NCI-H146 (cell line): Measurements from ENCODE around the gene ZNF804B.
"Not testable (repeated sequence)": the region's sequence is repeated elsewhere in the genome, so short reads cannot be mapped to it uniquely, and the experiment has no call there.

Source experiments
- DNase-seq: peaks from one replicate; lab custom pipeline; 2025; lab: John Stamatoyannopoulos, UW

Gene ZNF804B

DNA sequence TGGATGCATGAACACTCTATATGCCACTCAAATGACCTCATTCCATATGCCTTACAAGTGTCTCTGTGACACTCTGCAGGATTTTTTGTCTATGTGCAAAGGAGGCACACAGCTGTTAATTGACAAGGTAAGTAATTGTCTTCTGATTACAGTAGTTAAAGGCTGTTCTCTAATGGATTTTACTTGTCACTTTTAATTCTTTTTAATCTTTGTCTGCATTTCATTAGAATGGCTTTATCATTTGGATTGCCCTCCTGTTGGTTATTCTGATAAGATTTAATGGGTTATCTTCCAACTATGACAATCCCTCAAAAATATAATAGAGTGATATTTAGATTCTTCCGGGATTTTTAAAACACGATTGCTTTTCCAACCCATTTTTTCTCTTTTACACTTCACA is 326.1 kb downstream of the ZNF804B start:
- DNase-seq, result no peak

DNA sequence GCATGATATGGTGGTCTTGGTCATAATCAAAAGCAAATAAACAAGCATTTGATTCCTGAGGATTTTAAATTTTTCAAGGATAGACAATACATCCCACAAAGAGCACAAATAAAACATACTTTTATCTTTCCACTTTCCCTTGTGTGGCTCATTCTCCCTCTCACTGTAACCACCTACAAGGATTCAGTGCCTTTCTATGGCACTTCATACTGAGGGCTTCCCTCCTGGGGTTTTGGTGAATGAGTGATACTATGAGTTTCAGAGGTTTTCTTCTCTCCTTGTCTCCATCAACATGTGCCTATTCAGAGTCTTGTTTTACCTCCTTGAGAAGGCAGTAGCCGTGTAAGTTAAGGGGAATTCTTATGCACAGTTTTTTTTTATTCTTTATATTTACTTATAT is 332.1 kb downstream of the ZNF804B start:
- DNase-seq, result no peak

DNA sequence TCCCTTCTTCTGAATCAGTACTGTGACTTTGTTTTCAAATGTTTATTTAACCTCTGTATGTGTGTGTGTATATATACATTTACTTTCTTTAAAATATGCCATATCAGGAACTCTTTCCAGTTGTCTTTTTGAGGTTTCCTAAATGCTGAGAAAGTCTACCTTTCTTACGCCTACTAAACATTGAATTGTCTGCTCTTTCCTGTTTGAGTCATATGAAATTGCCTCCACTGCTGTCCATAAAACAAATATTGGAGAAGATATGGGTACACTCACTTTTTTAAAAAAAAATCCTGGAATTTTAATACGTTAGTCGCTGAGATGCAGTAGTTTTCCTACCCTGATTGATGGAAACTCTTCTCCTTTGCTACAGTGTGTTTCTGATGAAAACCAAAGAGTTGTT is 334.8 kb downstream of the ZNF804B start:
- DNase-seq, result no peak

DNA sequence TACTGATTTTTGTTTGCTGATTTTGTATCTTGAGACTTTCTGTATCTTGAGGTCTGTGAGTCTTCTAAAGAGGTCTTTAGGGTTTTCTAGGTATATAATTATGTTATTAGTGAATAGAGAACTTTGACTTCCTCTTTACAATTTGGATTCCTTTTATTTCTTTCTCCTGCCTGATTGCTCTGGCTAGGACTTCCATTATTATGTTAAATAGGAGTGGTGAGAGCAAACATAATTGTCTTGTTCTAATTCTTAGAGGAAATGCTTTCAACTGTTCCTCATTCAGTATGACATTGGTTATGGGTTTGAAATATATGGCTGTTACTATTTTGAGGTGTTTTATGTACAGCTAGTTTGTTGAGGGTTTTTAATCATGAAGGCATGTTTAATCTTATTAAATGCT is 344.1 kb downstream of the ZNF804B start:
- DNase-seq, result no peak

DNA sequence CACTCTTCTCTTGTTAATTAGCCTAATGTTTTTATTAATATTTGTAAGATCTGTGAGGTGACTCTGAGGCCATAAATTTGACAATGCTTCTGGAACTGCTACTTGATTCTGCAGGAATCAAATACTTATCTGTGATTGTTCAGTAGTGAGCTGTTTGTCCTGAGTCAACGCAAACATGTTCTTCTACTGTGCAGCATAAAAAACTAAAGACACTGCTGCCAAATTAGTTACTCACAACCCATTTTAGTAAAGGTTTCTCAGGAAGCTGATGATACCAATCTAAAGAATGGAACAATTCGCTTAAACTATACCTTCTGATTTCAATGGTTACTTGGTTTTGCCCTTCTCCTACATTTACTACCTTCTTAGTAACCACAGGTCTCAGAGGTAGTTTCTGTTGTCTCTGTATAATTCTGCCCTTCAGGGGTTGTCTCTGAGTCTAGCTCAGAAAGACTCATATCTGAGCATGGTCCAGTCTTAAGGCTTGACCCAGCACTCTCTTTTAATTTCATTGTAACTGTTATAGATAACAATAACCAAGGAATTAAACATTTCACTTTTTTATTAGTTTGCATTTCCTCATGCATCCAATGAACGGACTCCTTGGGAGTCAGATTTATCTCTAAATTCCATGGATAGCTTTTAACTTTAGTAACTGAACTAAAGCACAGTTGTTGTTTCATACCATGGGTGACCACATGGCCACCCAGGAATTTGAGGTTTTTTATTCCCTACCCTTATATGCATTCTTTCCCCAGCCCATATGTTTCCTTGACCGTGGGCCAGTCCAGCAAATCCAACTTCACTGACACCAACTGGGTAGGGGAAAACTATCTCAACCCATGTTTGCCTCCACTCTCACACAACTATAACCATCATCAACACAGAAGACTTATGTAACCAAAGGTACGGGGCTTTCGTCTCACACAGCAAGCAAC is 345.5 kb downstream of the ZNF804B start:
- DNase-seq, result no peak

DNA sequence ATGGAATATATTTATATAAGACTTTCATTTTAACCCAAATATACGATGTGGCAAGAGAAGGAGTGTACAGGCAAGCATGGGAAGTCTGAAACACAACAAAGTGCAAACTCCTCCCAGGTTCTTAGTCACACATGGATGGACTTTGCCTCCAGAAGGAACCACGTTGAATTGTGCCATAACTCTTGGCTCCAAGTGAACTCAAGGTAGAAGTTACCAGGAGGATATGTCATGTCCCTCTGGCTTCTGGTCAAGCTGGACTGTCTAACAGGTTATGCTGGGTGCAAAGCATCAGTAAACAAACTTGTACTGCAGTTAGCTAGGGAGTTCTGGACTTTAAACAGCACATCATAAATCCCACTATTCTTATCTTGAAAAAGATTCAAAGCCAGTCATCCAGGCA is 364.4 kb downstream of the ZNF804B start:
- DNase-seq, result no peak

DNA sequence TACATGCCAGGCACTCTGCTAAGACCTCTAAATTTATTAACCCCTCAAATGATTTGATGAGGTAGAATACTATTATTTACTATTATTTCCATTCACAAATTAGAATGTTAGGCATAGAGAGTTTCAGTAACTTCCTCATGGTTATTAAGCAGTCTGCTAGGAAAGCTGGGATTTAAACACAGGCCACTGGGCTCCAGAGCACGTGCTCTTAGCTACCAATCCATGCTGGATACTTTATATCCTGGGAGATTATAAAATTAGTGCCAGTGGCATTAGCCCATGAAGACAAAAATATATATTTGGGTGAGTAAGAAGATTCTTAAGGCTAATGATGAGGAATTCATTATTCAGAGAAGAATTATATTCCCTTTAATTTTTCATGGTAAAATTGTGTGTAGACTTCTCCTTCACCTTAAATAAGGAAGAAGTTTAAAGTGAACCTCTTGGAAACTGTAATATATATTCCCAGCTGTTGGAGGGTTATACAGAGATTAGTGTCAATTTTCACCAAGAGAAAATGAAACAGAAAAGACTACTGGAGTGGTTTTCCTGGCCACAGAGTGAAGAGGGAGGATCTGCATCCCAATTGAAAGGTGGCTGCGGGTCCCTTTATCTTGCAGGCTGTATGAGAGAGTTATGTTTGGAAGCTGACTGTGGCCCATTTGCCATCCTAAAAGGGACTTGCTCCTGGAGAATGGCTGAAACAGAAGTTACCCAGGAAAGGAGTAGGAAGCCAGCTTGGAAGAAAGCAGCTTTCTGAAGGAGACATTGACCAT is 370.3 kb downstream of the ZNF804B start:
- DNase-seq, result no peak

DNA sequence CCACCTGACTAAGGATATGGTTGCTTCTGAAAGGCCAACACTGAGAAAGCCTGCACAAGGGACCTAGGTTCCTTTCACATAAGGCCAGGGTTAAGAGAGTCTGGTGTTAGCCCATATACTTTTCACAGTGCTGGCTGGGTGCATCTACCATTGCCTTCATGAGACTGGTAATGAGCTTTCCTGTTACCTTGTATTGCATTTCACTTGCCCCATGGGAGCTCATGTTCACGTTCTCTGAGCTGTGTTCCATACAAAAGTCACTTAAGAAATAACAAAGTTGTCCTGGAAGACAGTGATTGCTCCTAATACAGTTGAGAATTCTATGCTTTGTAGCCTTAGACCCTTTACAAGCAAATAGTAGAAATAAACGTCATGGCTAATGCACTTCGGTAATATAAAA is 373.9 kb downstream of the ZNF804B start:
- no peak for DNase-seq

DNA sequence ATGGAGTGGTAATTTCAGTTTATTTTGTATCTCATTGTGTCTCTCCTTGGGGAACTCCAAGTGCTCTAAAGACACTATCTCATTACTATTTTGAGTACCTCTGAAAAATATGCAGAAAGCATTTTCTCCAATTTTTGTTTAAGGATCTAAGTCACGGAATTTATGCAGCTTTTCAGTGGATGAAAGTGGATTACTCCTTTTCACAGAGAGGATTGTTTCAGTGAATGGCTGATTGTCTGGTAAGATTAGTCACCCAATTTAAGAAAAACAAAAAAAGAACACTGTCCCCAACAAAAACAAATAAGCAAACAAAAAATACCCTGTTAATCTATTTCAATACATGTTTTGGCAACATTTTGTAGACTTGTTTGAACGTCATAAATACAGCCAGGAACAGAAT is 374.3 kb downstream of the ZNF804B start:
- DNase-seq, result no peak

DNA sequence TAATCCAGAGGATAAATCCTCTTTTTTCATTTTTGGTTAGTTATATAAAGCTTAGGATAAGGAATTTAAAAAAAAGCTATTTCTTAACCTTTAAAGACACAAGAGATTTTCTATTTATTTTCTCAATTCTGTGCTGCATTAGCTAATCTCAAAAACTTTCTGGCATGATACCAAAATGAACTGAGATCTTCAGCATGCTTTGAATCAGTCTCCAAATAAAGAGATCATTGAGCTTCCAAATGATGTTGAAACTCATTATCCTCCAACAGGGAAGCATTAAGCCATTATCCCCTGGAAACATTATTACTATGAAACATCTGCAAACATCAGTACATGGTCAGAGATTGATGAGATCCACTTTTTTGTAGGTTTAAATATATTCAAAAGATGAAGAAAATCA is 386.3 kb downstream of the ZNF804B start:
- DNase-seq, result no peak

DNA sequence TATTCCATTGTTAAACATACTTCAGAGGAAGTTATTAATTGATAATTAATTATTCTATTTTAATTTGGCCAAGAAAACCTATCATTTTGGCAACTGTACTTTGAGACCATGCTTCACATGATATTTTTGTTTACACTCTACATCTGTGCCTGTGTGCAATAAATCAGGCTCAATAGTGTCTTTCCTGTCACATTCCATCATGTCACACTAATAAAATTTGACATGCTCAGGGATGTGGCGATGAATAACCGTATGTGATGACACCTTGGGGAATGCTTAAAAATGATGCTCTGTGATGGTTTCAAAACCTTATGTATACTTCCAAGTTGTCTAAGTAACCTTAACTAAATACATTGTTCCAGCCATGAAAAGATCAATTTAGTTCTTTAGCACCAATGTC is 400.6 kb downstream of the ZNF804B start:
- no peak for DNase-seq

DNA sequence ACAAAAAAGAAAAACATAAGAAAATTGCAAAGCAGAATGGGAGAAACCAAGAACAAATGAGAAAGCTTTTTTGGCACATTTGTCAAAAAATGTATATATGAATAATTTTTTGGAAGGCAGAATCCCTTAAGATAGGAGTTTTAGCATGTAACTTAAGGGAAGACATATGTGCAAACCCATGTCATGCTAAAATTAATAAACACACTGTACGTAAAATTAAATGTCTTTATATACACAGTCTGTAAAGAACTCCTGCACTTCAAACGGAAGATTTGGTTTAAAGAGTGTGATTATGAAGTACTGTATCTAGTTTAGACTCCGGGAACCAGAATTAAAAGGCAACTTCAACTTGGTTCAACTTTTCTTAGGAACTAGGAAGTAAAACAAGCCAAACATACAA is 405.9 kb downstream of the ZNF804B start:
- no peak for DNase-seq

DNA sequence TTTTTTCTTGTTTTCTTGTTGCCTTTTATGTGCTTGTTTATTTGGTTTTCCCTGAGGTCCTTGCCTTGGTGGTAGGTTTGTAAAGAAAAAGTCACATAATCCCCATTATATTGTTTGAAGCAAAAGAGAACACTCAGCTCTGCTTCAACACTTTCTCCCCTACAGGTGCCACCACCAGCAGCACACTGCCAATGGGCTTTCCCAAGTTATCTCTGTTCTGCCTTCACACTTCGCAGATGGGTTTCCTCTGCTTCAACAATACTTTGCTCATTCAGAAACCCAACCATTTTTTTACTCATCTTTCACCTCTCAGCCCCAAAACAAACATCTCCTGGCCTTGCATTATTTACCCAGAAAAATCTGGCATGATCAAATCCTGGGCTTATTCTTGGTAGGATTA is 411.1 kb downstream of the ZNF804B start:
- no peak for DNase-seq

DNA sequence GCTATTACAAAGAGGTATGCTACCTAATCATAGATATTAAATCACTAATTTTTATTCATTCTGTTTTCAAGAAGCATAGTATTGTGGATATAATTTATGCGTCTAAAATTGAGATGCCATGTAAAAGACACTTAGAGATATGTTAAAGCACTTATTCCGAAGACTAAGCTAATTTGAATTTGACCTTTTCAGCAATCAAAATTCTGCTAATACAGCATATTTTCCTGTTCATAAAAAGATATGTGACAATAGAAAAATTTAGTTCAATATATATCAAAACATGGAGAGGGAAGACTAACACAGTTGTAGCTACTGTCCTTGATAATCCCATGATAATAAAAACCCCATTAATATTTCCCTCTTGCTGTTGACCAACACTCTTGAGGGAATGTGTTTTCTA is 422.6 kb downstream of the ZNF804B start:
- no peak for DNase-seq

DNA sequence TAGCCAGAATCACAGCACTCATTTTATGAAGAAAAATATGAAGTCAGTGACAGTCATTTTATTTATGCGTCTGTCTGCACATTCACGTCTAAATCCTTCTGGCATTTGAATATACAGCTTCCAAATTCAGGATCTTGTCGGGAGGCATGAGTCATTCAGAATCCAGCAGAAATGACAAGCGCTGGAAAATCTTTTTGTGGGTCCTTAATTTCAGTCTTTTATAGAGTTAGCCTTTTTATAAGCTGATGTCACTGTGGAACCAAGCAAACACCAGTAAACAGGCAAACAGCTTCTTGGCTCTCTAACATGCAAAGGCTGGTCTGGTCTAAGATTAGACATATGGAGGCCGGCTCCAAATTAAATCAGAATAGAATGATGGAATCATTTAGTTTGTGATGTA is 424.2 kb downstream of the ZNF804B start:
- no peak for DNase-seq

DNA sequence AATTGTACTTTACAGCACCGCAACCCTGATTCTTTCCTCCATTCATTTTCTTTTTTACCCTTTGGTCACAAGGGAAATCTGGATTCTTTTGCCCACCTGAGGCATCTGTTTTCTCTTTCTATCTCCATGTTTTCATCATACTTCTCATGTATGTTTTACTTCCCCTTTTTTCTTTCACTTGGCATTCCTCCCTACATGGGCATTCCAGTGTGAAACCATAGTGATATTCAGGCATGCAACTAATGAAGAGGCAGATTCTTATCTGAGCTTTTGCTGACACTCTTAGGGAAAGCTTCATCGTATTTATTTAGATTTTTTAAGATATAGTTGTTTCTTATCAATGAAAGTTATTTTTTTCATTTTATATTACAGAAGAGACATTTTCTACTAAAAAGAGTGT is 441.3 kb downstream of the ZNF804B start:
- DNase-seq, result no peak

DNA sequence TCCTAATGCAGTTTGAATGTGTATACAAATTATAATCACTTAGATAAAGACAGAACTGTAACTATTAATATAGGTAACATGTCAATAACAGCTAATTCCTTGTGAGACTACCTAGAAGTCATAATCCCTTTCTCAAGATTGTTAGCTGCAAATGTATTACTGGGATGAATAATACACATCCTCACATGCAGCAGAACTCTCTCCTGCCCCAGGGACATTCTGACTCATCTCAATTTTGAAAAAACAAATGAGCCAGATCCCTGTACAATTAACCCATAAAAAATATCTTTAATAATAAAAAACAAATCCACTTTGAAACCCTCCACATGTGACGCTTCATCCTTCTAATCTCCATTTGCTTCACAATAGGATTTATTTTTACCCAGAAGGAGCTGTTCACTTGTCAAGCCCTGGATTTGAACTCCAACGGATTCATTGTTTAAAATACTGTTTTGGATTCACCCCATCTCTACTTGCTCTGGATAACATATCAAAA is 464.4 kb downstream of the ZNF804B start:
- DNase-seq, result no peak

DNA sequence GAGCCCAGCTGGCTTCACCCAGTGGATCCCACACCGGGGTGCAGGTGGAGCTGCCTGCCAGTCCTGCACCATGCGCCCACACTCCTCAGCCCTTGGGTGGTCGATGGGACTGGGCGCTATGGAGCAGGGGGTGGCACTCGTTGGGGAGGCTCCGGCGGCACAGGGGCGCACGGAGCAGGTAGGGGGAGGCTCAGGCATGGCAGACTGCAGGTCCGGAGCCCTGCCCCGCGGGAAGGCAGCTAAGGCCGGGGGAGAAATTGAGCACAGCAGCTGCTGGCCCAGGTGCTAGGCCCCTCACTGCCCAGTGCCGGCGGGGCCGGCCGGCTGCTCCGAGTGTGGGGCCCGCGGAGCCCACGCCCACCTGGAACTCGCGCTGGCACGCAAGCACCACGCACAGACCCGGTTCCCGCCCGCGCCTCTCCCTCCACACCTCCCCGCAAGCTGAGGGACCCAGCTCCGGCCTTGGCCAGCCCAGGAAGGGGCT is 469.2 kb downstream of the ZNF804B start:
- DNase-seq, result not testable (repeated sequence)

DNA sequence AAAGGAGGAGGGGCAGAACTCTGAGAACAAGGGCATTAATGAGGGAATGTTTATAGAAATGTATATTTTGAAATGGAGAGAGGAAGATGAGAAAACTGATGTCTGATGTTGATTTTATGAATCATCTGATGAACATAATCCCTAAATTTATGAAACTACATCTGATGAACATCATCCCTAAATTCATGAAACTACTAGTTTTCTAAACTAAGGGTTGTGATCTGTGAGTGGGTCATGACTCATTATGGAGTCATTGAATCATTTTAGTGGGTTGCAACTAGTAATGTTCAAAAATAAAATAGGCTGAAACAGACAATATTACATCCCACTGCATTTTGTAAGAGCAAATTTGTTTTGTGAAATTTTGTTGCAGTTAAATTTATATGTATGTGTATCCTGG is 478.7 kb downstream of the ZNF804B start:
- no peak for DNase-seq

DNA sequence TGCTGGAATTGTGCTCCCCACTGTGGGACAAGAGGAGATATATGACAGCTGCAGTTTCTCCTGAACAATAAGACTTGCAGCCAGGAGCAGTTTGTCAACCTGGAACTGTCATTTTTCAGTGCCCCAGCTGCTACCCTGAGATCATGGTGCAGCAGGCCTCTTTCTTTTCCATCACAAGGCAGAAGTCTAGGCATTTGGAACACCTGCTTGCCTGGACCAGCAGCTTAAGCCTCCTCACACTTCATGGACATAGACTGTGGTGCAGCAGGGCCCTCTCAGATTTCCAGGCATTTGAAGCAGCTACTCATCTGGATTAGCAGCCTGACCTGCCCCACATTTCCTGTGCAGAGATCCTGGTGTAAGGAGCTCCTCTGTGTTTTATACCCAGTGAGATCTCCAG is 486.7 kb downstream of the ZNF804B start:
- DNase-seq, result no peak

DNA sequence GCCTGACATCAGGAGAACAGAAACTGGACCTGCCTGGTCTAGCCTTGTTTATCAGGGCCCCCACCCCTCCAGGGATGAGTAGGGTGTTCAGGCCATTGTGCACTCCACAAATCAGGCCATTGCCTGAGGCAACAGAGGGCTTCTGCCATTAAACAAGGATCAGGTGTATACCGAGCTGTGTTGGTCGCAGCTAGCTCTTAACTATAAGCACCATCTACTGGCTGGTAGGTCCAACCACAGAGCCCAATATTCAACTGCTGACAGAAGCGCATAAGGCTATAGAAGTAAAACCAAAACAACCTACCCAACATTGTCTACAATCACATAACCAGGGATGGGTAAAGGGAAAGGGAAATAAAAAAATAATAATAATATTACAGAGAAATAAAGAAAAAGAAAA is 487.7 kb downstream of the ZNF804B start:
- no peak for DNase-seq

DNA sequence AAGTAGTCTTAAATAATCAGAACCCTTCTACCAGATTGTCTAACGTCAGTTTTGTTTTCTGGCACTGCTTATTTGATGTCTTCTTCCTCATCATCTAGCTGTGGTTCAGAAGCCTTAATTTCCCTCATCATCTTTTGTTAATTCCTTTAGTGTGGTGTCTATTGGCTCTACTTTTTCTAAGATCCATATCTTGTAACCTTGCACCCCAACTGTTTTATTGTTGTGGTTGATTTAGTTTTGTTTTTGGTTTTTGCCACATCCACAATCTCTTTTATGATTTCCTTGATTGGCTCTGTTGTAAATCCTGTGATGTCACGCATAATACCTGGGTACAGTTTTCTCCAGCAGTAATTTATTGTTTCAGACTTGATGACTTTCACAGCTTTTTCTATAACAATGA is 499.6 kb downstream of the ZNF804B start:
- DNase-seq, result no peak

DNA sequence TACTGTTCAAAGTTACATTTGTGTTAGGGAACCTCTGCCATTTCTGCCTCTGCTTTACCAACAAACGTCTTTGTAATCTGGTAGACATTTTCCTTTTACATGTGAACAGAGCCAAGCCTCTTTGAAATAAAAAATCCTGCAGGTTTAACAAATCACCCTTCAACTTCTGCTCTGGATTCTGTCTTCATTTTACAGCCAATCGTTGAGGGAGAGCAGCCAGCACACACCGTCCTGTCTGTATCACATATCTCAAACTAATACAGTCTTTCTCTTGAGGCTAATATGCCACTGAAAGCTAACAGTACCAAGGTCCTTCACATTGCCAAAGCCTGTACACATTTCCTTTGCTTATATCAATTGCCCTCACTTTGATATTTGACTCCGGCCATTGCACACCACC is 504.6 kb downstream of the ZNF804B start:
- no peak for DNase-seq
